ENCODE measurements around the gene MPP3. TPM values are rescaled to one million over a fixed set of nuclear protein-coding genes. Genes with fewer than 3 reads are reported as not detected.

Gene MPP3
- total and polyA plus RNA-seq, 9 of the 15 experiments (the other 6 are each of a cell fraction or from before 2014, with no cell fraction given), result 0.41 to 10.4 (median 4.5) TPM

DNA sequence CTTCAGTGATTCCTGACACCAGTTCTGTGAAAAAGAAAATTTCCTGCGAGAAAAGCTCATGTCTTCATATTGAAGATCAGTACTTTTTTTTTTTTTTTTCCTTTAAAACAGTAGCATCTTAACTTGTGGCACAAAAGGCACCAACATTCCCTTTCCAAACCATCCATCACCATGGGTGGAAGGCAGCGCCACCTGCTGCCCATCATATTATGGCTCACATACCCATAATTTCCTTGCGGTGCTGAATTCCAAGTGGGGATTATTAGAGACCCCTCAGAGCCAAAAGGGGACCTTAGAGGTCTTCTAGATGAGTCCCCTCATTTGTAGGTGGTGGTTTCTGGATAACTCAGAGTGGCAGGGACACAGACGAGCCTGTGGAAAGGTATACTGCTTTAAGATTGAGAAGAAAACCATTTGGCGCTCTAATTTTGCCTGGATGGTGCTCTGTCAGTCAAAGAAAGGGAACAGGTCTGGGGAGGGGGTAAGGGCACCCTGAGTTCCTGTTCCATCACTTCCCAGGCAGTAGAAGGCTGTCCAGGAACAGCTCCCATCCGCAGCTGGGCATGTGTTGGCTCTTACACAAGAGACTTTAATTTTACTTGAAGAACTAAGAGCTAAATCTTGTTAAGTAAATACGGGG, 66.4 kb downstream of the MPP3 start:
- peaks cover 0 to 3% of the 10 kb centered on the region in 2 experiments; a peak in 3 of 5 replicates for H3K4me1 ChIP-seq (replicated peaks in 1 of 2; ENCODE audit: control insufficient read depth in 2 of 2, insufficient read depth in 2 of 2, low read length in 2 of 2)
- H2AFZ ChIP-seq (ENCODE audit: low read depth, low read length), result no peak overlapping the region
- ATAC-seq (peak; percentile 76), DNase-seq (ENCODE audit: extremely low read depth in 1 of 4, low spot score in 3 of 4) (peak; percentile 63 to 74 (median 67)), FAIRE-seq (peak; percentile 94)
- in situ Hi-C loops (cut with MboI) (no loop called here), intact Hi-C loops (cut with micrococcal nuclease) (no loop called here)
- H3K4me3 ChIP-seq, result no peak overlapping the region
- H4K20me1 ChIP-seq (replicated peaks; ENCODE audit: control insufficient read depth, insufficient read depth, low read length), result peaks cover 5% of the 10 kb centered on the region; the same call in 1 of the 2 replicates
- peaks cover 3 to 10% of the 10 kb centered on the region in 2 experiments; a peak in 3 of 5 replicates for H3K27me3 ChIP-seq (ENCODE audit: control insufficient read depth in 2 of 2, insufficient read depth in 2 of 2, low read length in 2 of 2)
- H3K79me2 ChIP-seq (ENCODE audit: control insufficient read depth, insufficient read depth, low read length), result no peaks in the 10 kb centered on the region
- 23% methylated on average over 7 of the region's 7 CpGs for WGBS (ENCODE audit: insufficient coverage, low coverage, missing lambda C conversion rate)
- no peaks in the 10 kb centered on the region for H3K9me1 ChIP-seq (ENCODE audit: control insufficient read depth, insufficient read depth, low read length)
- H3K27ac ChIP-seq (ENCODE audit: extremely low read depth, low read depth, low read length), result no peak overlapping the region
- ChIA-PET POLR2A (interaction anchor here (0.6 to 1.2 kb wide), 4 partner anchors 72 to 354 kb away, joined by 3 to 4 read pairs (median 3); no protein-coding TSS in a partner anchor), CTCF (ENCODE audit: low intra/inter-chr PET ratio) (interaction anchor here (0.7 to 11.2 kb wide), 6 partner anchors 73 to 222 kb away, joined by 3 to 310 read pairs (median 4); no protein-coding TSS in a partner anchor)
- H3K4me2 ChIP-seq (ENCODE audit: insufficient read depth, low read length), result no peak overlapping the region
- no peak overlapping the region for H3K9ac ChIP-seq (ENCODE audit: insufficient read depth in 1 of 2, low read depth in 2 of 2, low read length in 2 of 2)
- H3K36me3 ChIP-seq (ENCODE audit: control insufficient read depth, insufficient read depth, low read length), result peaks cover 9% of the 10 kb centered on the region; the same call in 1 of the 3 replicates
- no TSS peak for BruUV-seq (replicated peaks)
- H3K9me3 ChIP-seq (replicated peaks; ENCODE audit: control insufficient read depth, insufficient read depth, low read depth, low read length), result no peaks in the 10 kb centered on the region
- no peak for TF ChIP-seq L3MBTL2 (IDR thresholded peaks at IDR 0.05)
- TF ChIP-seq RCOR1 (IDR thresholded peaks at IDR 0.05; ENCODE audit: borderline replicate concordance in 1 of 2, low read depth in 2 of 2, low read length in 2 of 2), result peak in 1 of 2 experiments; percentile 52; a peak in 1 of 4 replicates
- no peak for TF ChIP-seq ZNF165 (CRISPR knock-in tag; IDR thresholded peaks at IDR 0.05; ENCODE audit: borderline replicate concordance)
- no peak for TF ChIP-seq MEIS2 (IDR thresholded peaks at IDR 0.05; ENCODE audit: partially characterized antibody)
- TF ChIP-seq HMG20B (CRISPR knock-in tag; IDR thresholded peaks at IDR 0.05), result no peak
- no peak for TF ChIP-seq ZNF584 (CRISPR knock-in tag; IDR thresholded peaks at IDR 0.05; ENCODE audit: low read depth)
- TF ChIP-seq BRD9 (IDR thresholded peaks at IDR 0.05; ENCODE audit: low read depth, partially characterized antibody), result no peak
- TF ChIP-seq, protein P1, sequence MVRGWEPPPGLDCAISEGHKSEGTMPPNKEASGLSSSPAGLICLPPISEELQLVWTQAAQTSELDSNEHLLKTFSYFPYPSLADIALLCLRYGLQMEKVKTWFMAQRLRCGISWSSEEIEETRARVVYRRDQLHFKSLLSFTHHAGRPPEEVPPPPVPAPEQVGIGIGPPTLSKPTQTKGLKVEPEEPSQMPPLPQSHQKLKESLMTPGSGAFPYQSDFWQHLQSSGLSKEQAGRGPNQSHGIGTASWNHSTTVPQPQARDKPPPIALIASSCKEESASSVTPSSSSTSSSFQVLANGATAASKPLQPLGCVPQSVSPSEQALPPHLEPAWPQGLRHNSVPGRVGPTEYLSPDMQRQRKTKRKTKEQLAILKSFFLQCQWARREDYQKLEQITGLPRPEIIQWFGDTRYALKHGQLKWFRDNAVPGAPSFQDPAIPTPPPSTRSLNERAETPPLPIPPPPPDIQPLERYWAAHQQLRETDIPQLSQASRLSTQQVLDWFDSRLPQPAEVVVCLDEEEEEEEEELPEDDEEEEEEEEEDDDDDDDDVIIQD (CRISPR knock-in tag; IDR thresholded peaks at IDR 0.05), result no peak
- TF ChIP-seq, protein P2, sequence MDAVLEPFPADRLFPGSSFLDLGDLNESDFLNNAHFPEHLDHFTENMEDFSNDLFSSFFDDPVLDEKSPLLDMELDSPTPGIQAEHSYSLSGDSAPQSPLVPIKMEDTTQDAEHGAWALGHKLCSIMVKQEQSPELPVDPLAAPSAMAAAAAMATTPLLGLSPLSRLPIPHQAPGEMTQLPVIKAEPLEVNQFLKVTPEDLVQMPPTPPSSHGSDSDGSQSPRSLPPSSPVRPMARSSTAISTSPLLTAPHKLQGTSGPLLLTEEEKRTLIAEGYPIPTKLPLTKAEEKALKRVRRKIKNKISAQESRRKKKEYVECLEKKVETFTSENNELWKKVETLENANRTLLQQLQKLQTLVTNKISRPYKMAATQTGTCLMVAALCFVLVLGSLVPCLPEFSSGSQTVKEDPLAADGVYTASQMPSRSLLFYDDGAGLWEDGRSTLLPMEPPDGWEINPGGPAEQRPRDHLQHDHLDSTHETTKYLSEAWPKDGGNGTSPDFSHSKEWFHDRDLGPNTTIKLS (IDR thresholded peaks at IDR 0.05; ENCODE audit: borderline replicate concordance, low read depth), result no peak
- no peak for TF ChIP-seq ZNF644 (tag; IDR thresholded peaks at IDR 0.05; ENCODE audit: low read depth)
- no peak for TF ChIP-seq XRCC3 (IDR thresholded peaks at IDR 0.05)
- peak in 1 of 2 experiments; percentile 38; a peak in 2 of 4 replicates for TF ChIP-seq RAD21 (CRISPR knock-in tag; conservative IDR thresholded peaks at IDR 0.05 in 1 of 2, IDR thresholded peaks at IDR 0.05 in 1 of 2)
- no peak for TF ChIP-seq PTBP1 (IDR thresholded peaks at IDR 0.05; ENCODE audit: low read depth, low read length)
- TF ChIP-seq SRSF3 (IDR thresholded peaks at IDR 0.05; ENCODE audit: insufficient read depth, low read length), result no peak
- TF ChIP-seq, protein P3, sequence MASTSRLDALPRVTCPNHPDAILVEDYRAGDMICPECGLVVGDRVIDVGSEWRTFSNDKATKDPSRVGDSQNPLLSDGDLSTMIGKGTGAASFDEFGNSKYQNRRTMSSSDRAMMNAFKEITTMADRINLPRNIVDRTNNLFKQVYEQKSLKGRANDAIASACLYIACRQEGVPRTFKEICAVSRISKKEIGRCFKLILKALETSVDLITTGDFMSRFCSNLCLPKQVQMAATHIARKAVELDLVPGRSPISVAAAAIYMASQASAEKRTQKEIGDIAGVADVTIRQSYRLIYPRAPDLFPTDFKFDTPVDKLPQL (IDR thresholded peaks at IDR 0.05; ENCODE audit: extremely low read depth, insufficient read length), result no peak
- no peak for TF ChIP-seq NR2C1 (IDR thresholded peaks at IDR 0.05)
- TF ChIP-seq NR2C1 (tag; IDR thresholded peaks at IDR 0.05), result no peak
- TF ChIP-seq KDM2B (CRISPR knock-in tag; IDR thresholded peaks at IDR 0.05), result no peak
- no peak for TF ChIP-seq GTF2E2 (tag; IDR thresholded peaks at IDR 0.05)

Data from K562 (cell line).